Neural cell (in vitro differentiated cells): ENCODE measurements around the gene HARS2. TPM values are rescaled to one million over a fixed set of nuclear protein-coding genes. Genes with fewer than 3 reads are reported as not detected.

Source experiments
- H2AFZ ChIP-seq: fragments of 200-600, 300-800 bp; sonication (generic), shearing (Covaris generic); 2 replicates; pipeline ENCODE4 v1.6.0; 2014; ENCODE audit warnings: low read depth, mild to moderate bottlenecking, antibody characterized with exemption, low read length, moderate library complexity
- H3F3A ChIP-seq: fragments of 200-600 bp; shearing (Covaris generic); 2 replicates; pipeline ENCODE4 v1.6.1; 2016; ENCODE audit warnings: mild to moderate bottlenecking, moderate library complexity, mixed read lengths, antibody characterized with exemption, low read length; ENCODE audit not compliant: insufficient read depth, poor library complexity, severe bottlenecking
- H3K27ac ChIP-seq: fragments of 200-600, 300-800 bp; sonication (generic), shearing (Covaris generic); 2 replicates; pipeline ENCODE4 v1.5.1; 2014; ENCODE audit warnings: mild to moderate bottlenecking, low read length, moderate library complexity
- H3K27me3 ChIP-seq: fragments of 300-800, 200-600 bp; sonication (generic), shearing (Covaris generic); 2 replicates; pipeline ENCODE4 v1.6.0; 2014; ENCODE audit warnings: mild to moderate bottlenecking, low read depth, low read length, moderate library complexity; ENCODE audit not compliant: insufficient read depth
- H3K36me3 ChIP-seq: fragments of 300-800, 200-600 bp; sonication (generic), shearing (Covaris generic); 2 replicates; pipeline ENCODE4 v1.5.1; 2014; ENCODE audit warnings: mild to moderate bottlenecking, antibody characterized with exemption, low read length, moderate library complexity; ENCODE audit not compliant: insufficient read depth
- H3K4me2 ChIP-seq: fragments of 300-800, 200-600 bp; sonication (generic), shearing (Covaris generic); 2 replicates; pipeline ENCODE4 v1.6.0; 2014; ENCODE audit warnings: mild to moderate bottlenecking, low read length
- H3K4me3 ChIP-seq: fragments of 300-800, 200-600 bp; sonication (generic), shearing (Covaris generic); 2 replicates; pipeline ENCODE4 v1.5.1; 2014; ENCODE audit warnings: mild to moderate bottlenecking, low read length, moderate library complexity
- H3K79me2 ChIP-seq: fragments of 200-600 bp; shearing (Covaris generic); replicated peaks from 2 replicates; pipeline ENCODE4 v1.6.0; 2014; ENCODE audit warnings: mild to moderate bottlenecking, low read length, moderate library complexity; ENCODE audit not compliant: insufficient read depth
- H3K9ac ChIP-seq: fragments of 300-800, 200-600 bp; sonication (generic), shearing (Covaris generic); 2 replicates; pipeline ENCODE4 v1.6.1; 2016; ENCODE audit warnings: mild to moderate bottlenecking, low read length, mixed read lengths
- H3K9me2 ChIP-seq: fragments of 200-600 bp; shearing (Covaris generic); 2 replicates; pipeline ENCODE4 v1.6.1; 2016; ENCODE audit warnings: mild to moderate bottlenecking, low read length, mixed read lengths; ENCODE audit not compliant: insufficient read depth
- H3K9me3 ChIP-seq: fragments of 200-600, 300-800 bp; sonication (generic), shearing (Covaris generic); 2 replicates; pipeline ENCODE4 v1.6.1; 2016; ENCODE audit warnings: mild to moderate bottlenecking, mixed run types, low read length, moderate library complexity, mixed read lengths
- H4K20me1 ChIP-seq: fragments of 200-600 bp; shearing (Covaris generic); 2 replicates; pipeline ENCODE4 v1.6.1; 2016; ENCODE audit warnings: mild to moderate bottlenecking, mixed run types; ENCODE audit not compliant: insufficient read depth
- CTCF ChIP-seq: fragments of 450-650 bp; IDR thresholded peaks from 2 replicates; pipeline ENCODE4 v1.5.1; 2014; ENCODE audit warnings: antibody characterized with exemption, mild to moderate bottlenecking, moderate library complexity; ENCODE audit not compliant: poor library complexity, severe bottlenecking
- EP300 ChIP-seq: fragments of 450-650 bp; conservative IDR thresholded peaks from 2 replicates; pipeline ENCODE4 v1.6.1; 2014; ENCODE audit warnings: antibody characterized with exemption, mild to moderate bottlenecking, moderate library complexity; ENCODE audit not compliant: poor library complexity, severe bottlenecking
- EZH2 ChIP-seq: fragments of 200-600, 300-800 bp; shearing (Covaris generic), sonication (generic); IDR thresholded peaks from 2 replicates; pipeline ENCODE4 v1.6.1; 2014; ENCODE audit warnings: antibody characterized with exemption, low read length, borderline replicate concordance, mild to moderate bottlenecking; ENCODE audit not compliant: insufficient read depth, poor library complexity, severe bottlenecking
- MXI1 ChIP-seq: fragments of 450-650 bp; conservative IDR thresholded peaks from 2 replicates; pipeline ENCODE4 v1.6.1; 2014; ENCODE audit warnings: antibody characterized with exemption, mild to moderate bottlenecking; ENCODE audit not compliant: poor library complexity, severe bottlenecking
- RAD21 ChIP-seq: fragments of 450-650 bp; conservative IDR thresholded peaks from 2 replicates; pipeline ENCODE4 v1.6.1; 2014; ENCODE audit warnings: antibody characterized with exemption, mild to moderate bottlenecking, moderate library complexity
- SMC3 ChIP-seq: fragments of 450-650 bp; conservative IDR thresholded peaks from 2 replicates; pipeline ENCODE4 v1.6.1; 2014; ENCODE audit warnings: antibody characterized with exemption, mild to moderate bottlenecking, moderate library complexity; ENCODE audit not compliant: poor library complexity
- TAF1 ChIP-seq: IDR thresholded peaks from 2 replicates; pipeline ENCODE4 v1.6.1; 2012; ENCODE audit warnings: low read depth
- polyA plus RNA-seq: library from polyadenylated mRNA; depleted of rRNA; stranded (reverse); fragments of >200 nt; gene quantifications from 2 replicates; pipeline ENCODE4 v1.2.3, GENCODE V29; 2014
- TF ChIP-seq, protein P1 (sequence below): IDR thresholded peaks from 2 replicates; pipeline ENCODE4 v1.6.1; 2012; ENCODE audit warnings: borderline replicate concordance

HARS2 gene
- polyA plus RNA-seq, 1 donor from 2014 or later = 102 TPM

- H3K36me3 ChIP-seq = peaks cover 20% of the 10 kb centered on the region
These were observed 12.3 kb upstream of the HARS2 start for GRCh38 chr5:140678993-140679392.

GRCh38 chr5:140690376-140690932 is 801 bp upstream of the HARS2 start:
- H3K27ac ChIP-seq = peak overlapping the region; percentile 86
- no peaks in the 10 kb centered on the region for H3K9me2 ChIP-seq
- H3K4me3 ChIP-seq = peak overlapping the region; percentile 79
- no peak for TF ChIP-seq EP300
- TF ChIP-seq, protein P1, sequence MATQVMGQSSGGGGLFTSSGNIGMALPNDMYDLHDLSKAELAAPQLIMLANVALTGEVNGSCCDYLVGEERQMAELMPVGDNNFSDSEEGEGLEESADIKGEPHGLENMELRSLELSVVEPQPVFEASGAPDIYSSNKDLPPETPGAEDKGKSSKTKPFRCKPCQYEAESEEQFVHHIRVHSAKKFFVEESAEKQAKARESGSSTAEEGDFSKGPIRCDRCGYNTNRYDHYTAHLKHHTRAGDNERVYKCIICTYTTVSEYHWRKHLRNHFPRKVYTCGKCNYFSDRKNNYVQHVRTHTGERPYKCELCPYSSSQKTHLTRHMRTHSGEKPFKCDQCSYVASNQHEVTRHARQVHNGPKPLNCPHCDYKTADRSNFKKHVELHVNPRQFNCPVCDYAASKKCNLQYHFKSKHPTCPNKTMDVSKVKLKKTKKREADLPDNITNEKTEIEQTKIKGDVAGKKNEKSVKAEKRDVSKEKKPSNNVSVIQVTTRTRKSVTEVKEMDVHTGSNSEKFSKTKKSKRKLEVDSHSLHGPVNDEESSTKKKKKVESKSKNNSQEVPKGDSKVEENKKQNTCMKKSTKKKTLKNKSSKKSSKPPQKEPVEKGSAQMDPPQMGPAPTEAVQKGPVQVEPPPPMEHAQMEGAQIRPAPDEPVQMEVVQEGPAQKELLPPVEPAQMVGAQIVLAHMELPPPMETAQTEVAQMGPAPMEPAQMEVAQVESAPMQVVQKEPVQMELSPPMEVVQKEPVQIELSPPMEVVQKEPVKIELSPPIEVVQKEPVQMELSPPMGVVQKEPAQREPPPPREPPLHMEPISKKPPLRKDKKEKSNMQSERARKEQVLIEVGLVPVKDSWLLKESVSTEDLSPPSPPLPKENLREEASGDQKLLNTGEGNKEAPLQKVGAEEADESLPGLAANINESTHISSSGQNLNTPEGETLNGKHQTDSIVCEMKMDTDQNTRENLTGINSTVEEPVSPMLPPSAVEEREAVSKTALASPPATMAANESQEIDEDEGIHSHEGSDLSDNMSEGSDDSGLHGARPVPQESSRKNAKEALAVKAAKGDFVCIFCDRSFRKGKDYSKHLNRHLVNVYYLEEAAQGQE = no peak
- no peak for TF ChIP-seq SMC3
- no peak for TF ChIP-seq TAF1
- no peak for TF ChIP-seq RAD21
- no peaks in the 10 kb centered on the region for H3K9me3 ChIP-seq
- H3K9ac ChIP-seq = peak overlapping the region; percentile 86
- peak overlapping the region; percentile 74 for H2AFZ ChIP-seq
- no peaks in the 10 kb centered on the region for H4K20me1 ChIP-seq
- H3K36me3 ChIP-seq = peaks cover 4% of the 10 kb centered on the region
- H3K4me2 ChIP-seq = peak overlapping the region; percentile 82
- no peaks in the 10 kb centered on the region for H3K27me3 ChIP-seq
- H3K79me2 ChIP-seq = peaks cover 25% of the 10 kb centered on the region
- no peaks in the 10 kb centered on the region for H3F3A ChIP-seq

More at GRCh38 chr5:140678993-140679392, 12.3 kb upstream of the HARS2 start:
- TF ChIP-seq, protein P1 = no peak
- TF ChIP-seq TAF1 = no peak
- TF ChIP-seq CTCF = no peak
- TF ChIP-seq RAD21 = no peak
- no peak for TF ChIP-seq EZH2
- TF ChIP-seq SMC3 = no peak
- no peak for TF ChIP-seq MXI1
- H3F3A ChIP-seq = no peaks in the 10 kb centered on the region
- H3K27me3 ChIP-seq = no peaks in the 10 kb centered on the region
- H3K4me3 ChIP-seq = no peak overlapping the region
- H3K9ac ChIP-seq = no peak overlapping the region
- H4K20me1 ChIP-seq = no peaks in the 10 kb centered on the region
- H3K79me2 ChIP-seq = no peaks in the 10 kb centered on the region
- no peaks in the 10 kb centered on the region for H3K9me3 ChIP-seq
- no peak overlapping the region for H3K4me2 ChIP-seq
- H2AFZ ChIP-seq = no peak overlapping the region
- H3K27ac ChIP-seq = no peak overlapping the region
- no peaks in the 10 kb centered on the region for H3K9me2 ChIP-seq
